OCI-LY3 (cell line): Measurements from ENCODE around the gene NSRP1.

Source experiments
- H2AFZ ChIP-seq: fragments of 200-600, 300-600 bp; shearing (Covaris generic); 2 replicates; pipeline ENCODE4 v1.6.0; 2014; ENCODE audit warnings: antibody characterized with exemption, low read depth, low read length
- H3K27ac ChIP-seq: fragments of 200-600, 300-600 bp; sonication (generic); 2 replicates; pipeline ENCODE4 v1.5.1; 2014; ENCODE audit warnings: mild to moderate bottlenecking, low read length, moderate library complexity, mixed read lengths
- H3K27me3 ChIP-seq: fragments of 200-600, 300-600 bp; sonication (generic); 2 replicates; pipeline ENCODE4 v1.6.1; 2014; ENCODE audit warnings: low read depth, low read length, mixed read lengths
- H3K36me3 ChIP-seq: fragments of 200-600, 300-600 bp; sonication (generic); replicated peaks from 2 replicates; pipeline ENCODE3; 2014; ENCODE audit warnings: low read depth, low read length, mixed read lengths
- H3K4me1 ChIP-seq: fragments of 300-600, 200-600 bp; sonication (generic); 2 replicates; pipeline ENCODE4 v1.6.1; 2014; ENCODE audit warnings: low read length, mixed read lengths
- H3K4me2 ChIP-seq: fragments of 200-600, 300-600 bp; sonication (generic); 2 replicates; pipeline ENCODE4 v1.6.1; 2014; ENCODE audit warnings: low read length, mixed read lengths
- H3K4me3 ChIP-seq: fragments of 300-600, 200-600 bp; sonication (generic); 2 replicates; pipeline ENCODE4 v1.5.1; 2014; ENCODE audit warnings: antibody characterized with exemption, mild to moderate bottlenecking, low read length, moderate library complexity
- H3K79me2 ChIP-seq: fragments of 300-600, 200-600 bp; shearing (Covaris generic); 2 replicates; pipeline ENCODE4 v1.6.1; 2014; ENCODE audit warnings: mild to moderate bottlenecking, low read length, mixed read lengths
- H3K9ac ChIP-seq: fragments of 300-600, 200-600 bp; shearing (Covaris generic); 2 replicates; pipeline ENCODE4 v1.6.0; 2014; ENCODE audit warnings: mild to moderate bottlenecking, low read length, moderate library complexity
- H3K9me3 ChIP-seq: fragments of 200-600, 300-600 bp; shearing (Covaris generic); 2 replicates; pipeline ENCODE4 v1.6.1; 2014; ENCODE audit warnings: low read length, mixed read lengths; ENCODE audit not compliant: insufficient read depth
- H4K20me1 ChIP-seq: fragments of 200-600, 300-600 bp; sonication (generic); 2 replicates; pipeline ENCODE4 v1.6.1; 2016; ENCODE audit warnings: low read length, mixed read lengths; ENCODE audit not compliant: insufficient read depth
- EZH2phosphoT487 ChIP-seq: fragments of 200-600 bp; shearing (Covaris generic); IDR thresholded peaks from 2 replicates; pipeline ENCODE4 v1.6.1; 2018; ENCODE audit warnings: antibody characterized with exemption, mixed run types, low read depth
- TF ChIP-seq, protein P1 (sequence below): fragments of 200-600, 300-600 bp; sonication (generic); IDR thresholded peaks from 2 replicates; pipeline ENCODE4 v1.5.1; 2014; ENCODE audit warnings: antibody characterized with exemption, low read length, low read depth

Gene NSRP1

DNA sequence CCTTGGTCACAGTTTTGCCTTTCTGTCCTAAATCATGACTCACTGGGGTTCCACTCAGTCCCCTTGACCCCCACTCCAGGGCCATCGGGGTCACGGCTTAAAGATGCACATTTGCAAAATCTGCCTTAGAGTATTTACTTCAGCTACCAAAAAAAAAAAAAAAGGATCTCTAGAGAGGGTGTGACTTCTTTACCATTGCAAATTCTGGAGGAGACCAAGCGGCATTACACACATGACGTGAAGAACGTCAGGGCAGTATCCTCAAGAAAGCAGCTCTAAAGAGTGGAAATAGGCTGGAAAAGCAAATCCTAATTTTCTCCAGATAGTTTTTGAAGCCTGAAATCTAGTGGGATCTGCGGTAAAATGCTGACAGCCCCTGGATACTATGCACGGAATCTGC, 93.3 kb downstream of the NSRP1 start:
- TF ChIP-seq EZH2phosphoT487 = no peak
- TF ChIP-seq, protein P1, sequence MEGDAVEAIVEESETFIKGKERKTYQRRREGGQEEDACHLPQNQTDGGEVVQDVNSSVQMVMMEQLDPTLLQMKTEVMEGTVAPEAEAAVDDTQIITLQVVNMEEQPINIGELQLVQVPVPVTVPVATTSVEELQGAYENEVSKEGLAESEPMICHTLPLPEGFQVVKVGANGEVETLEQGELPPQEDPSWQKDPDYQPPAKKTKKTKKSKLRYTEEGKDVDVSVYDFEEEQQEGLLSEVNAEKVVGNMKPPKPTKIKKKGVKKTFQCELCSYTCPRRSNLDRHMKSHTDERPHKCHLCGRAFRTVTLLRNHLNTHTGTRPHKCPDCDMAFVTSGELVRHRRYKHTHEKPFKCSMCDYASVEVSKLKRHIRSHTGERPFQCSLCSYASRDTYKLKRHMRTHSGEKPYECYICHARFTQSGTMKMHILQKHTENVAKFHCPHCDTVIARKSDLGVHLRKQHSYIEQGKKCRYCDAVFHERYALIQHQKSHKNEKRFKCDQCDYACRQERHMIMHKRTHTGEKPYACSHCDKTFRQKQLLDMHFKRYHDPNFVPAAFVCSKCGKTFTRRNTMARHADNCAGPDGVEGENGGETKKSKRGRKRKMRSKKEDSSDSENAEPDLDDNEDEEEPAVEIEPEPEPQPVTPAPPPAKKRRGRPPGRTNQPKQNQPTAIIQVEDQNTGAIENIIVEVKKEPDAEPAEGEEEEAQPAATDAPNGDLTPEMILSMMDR = no peak
- Histone ChIP-seq H3K4me2 (no peak overlapping the region), H3K27ac (no peak overlapping the region), H3K36me3 (no peaks in the 10 kb centered on the region), H2AFZ (no peak overlapping the region), H3K79me2 (no peaks in the 10 kb centered on the region), H3K4me3 (no peak overlapping the region), H3K27me3 (peaks cover 64% of the 10 kb centered on the region), H4K20me1 (peaks cover 17% of the 10 kb centered on the region; the same call in 1 of the 2 replicates), H3K9me3 (no peaks in the 10 kb centered on the region), H3K4me1 (peaks cover 38% of the 10 kb centered on the region), H3K9ac (no peak overlapping the region)

DNA sequence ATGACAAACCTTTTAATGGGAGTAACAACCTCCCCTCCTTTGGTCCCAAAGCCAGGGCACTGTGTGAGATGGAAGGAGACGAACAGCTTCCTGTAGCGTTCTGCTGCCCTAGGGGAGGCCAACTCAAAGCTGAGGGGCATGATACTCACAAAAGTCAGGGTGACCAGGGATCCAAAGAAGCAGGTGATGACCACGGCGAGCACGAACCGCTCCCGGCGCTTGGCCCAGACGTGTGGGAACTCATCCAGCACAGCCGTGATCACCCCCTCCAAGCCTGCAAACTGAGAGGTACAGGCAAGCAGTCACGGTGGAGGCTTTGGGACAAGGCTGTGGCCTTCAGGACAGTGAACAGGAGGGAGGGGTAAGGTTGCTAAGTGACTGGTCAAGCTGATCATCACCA, 93.8 kb downstream of the NSRP1 start:
- H2AFZ ChIP-seq = no peak overlapping the region
- H3K9ac ChIP-seq = no peak overlapping the region
- no peak overlapping the region for H3K4me2 ChIP-seq
- no peaks in the 10 kb centered on the region for H3K9me3 ChIP-seq
- H3K27ac ChIP-seq = no peak overlapping the region
- H3K4me3 ChIP-seq = no peak overlapping the region
- peaks cover 17% of the 10 kb centered on the region; the same call in 1 of the 2 replicates for H4K20me1 ChIP-seq
- TF ChIP-seq EZH2phosphoT487 = no peak
- no peaks in the 10 kb centered on the region for H3K79me2 ChIP-seq
- peaks cover 38% of the 10 kb centered on the region for H3K4me1 ChIP-seq
- H3K36me3 ChIP-seq = no peaks in the 10 kb centered on the region
- peaks cover 62% of the 10 kb centered on the region for H3K27me3 ChIP-seq

DNA sequence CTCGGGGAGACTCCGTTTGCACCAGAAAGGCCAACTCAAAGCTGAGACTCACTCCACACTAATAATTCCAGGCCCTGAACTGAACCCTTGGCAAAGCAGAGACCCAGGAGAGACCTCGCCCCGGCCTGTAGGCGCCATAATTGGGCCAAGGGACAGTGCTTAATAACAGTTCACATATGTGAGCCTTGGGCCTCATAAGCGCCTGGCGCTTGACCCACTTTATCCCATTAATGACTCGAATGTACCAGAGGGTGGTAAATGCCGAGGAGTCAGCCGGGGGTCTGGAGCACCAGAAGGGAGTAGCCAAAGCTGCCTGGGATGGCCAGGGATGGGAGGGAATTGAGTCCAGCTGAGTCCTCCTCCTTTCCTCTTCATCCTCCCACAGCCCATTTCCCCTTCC, 94.3 kb downstream of the NSRP1 start:
- H3K9ac ChIP-seq = no peak overlapping the region
- TF ChIP-seq, protein P1 = no peak
- TF ChIP-seq EZH2phosphoT487 = no peak
- peaks cover 62% of the 10 kb centered on the region for H3K27me3 ChIP-seq
- peaks cover 17% of the 10 kb centered on the region; the same call in 1 of the 2 replicates for H4K20me1 ChIP-seq
- H3K79me2 ChIP-seq = no peaks in the 10 kb centered on the region
- no peak overlapping the region for H3K4me3 ChIP-seq
- no peaks in the 10 kb centered on the region for H3K9me3 ChIP-seq
- H3K4me1 ChIP-seq = peaks cover 38% of the 10 kb centered on the region
- no peak overlapping the region for H3K4me2 ChIP-seq
- no peaks in the 10 kb centered on the region for H3K36me3 ChIP-seq
- H2AFZ ChIP-seq = no peak overlapping the region
- H3K27ac ChIP-seq = no peak overlapping the region

DNA sequence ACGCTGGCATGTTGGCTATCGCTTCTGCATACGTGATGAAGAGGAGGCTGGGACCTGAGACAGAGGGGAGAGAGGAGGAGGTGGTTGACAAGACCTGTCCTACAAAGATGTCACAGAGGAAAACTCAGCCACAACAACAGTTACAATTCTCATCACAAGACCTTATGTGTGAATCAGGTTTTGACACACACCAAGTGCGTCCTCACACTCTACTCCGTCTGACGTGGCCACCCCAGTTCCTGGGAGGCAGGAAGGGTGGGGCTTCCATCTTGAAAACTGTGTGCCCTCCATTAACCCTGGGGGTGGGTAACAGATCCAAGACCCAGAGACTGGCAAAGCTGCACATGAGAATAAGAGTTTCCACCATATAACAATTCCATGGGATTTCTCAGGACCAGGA, 94.8 kb downstream of the NSRP1 start:
- Histone ChIP-seq H3K27ac (no peak overlapping the region), H3K79me2 (no peaks in the 10 kb centered on the region), H3K27me3 (peaks cover 60% of the 10 kb centered on the region), H3K4me3 (no peak overlapping the region), H3K36me3 (no peaks in the 10 kb centered on the region), H2AFZ (no peak overlapping the region), H4K20me1 (peaks cover 17% of the 10 kb centered on the region; the same call in 1 of the 2 replicates), H3K4me2 (no peak overlapping the region), H3K4me1 (peaks cover 38% of the 10 kb centered on the region), H3K9me3 (no peaks in the 10 kb centered on the region), H3K9ac (no peak overlapping the region)
- no peak for TF ChIP-seq EZH2phosphoT487
- TF ChIP-seq, protein P1 = no peak
